Hepatocyte (in vitro differentiated cells): Measurements from ENCODE around the gene FAM222A.

Experiments
- CTCF ChIP-seq: fragments of 200-600 bp; sonication (generic); IDR thresholded peaks from 2 replicates; pipeline ENCODE4 v1.5.1; 2016; ENCODE audit warnings: antibody characterized with exemption, mild to moderate bottlenecking; ENCODE audit not compliant: poor library complexity
- EZH2 ChIP-seq: fragments of 200-600 bp; sonication (generic); IDR thresholded peaks from 2 replicates; pipeline ENCODE4 v1.6.1; 2016; ENCODE audit warnings: antibody characterized with exemption, mild to moderate bottlenecking, borderline replicate concordance
- EZH2phosphoT487 ChIP-seq: fragments of 200-600 bp; sonication (generic); IDR thresholded peaks from one replicate; pipeline ENCODE4 v1.6.1; 2018; ENCODE audit warnings: antibody characterized with exemption, mild to moderate bottlenecking, low read depth, moderate library complexity; ENCODE audit not compliant: unreplicated experiment, severe bottlenecking

- TF ChIP-seq CTCF (no peak), EZH2 (no peak), EZH2phosphoT487 (no peak)
Observed at GRCh38 chr12:109695416-109695815, 18.2 kb upstream of the FAM222A start.
